ENCODE measurements around the gene TMEM238L.

DNA sequence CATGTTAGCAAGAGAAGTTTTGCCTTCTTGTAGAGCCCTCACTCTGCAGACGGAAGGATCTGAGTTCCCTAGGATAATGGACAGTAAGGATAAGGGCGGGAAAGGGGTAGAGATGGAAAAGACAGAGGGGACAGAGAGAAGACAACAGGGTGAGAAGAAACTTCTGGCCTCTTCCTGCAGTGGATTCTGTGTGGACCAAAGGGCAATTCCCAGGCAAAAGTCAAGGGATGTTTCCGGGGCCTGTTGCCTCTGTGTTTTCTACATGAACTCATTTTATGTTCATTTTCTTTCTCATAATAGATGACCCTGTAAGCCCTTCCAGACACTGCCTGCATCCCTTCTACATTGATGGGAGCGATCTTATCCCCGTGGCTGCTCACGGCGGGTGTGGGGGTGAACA lies 647 bp upstream of the TMEM238L start:
- TF ChIP-seq, protein P1, sequence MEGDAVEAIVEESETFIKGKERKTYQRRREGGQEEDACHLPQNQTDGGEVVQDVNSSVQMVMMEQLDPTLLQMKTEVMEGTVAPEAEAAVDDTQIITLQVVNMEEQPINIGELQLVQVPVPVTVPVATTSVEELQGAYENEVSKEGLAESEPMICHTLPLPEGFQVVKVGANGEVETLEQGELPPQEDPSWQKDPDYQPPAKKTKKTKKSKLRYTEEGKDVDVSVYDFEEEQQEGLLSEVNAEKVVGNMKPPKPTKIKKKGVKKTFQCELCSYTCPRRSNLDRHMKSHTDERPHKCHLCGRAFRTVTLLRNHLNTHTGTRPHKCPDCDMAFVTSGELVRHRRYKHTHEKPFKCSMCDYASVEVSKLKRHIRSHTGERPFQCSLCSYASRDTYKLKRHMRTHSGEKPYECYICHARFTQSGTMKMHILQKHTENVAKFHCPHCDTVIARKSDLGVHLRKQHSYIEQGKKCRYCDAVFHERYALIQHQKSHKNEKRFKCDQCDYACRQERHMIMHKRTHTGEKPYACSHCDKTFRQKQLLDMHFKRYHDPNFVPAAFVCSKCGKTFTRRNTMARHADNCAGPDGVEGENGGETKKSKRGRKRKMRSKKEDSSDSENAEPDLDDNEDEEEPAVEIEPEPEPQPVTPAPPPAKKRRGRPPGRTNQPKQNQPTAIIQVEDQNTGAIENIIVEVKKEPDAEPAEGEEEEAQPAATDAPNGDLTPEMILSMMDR (conservative IDR thresholded peaks at IDR 0.05; ENCODE audit: low read depth, low read length), result no peak
- TF ChIP-seq RFX5 (IDR thresholded peaks at IDR 0.05; ENCODE audit: low read depth, low read length) (no peak), POLR2A (IDR thresholded peaks at IDR 0.05; ENCODE audit: low read depth, low read length) (no peak), BHLHE40 (IDR thresholded peaks at IDR 0.05; ENCODE audit: low read depth, low read length) (no peak), CHD1 (IDR thresholded peaks at IDR 0.05; ENCODE audit: low read depth, low read length) (no peak), CEBPB (IDR thresholded peaks at IDR 0.05; ENCODE audit: low read depth, low read length) (no peak), RCOR1 (IDR thresholded peaks at IDR 0.05; ENCODE audit: insufficient replicate concordance, low read length) (no peak), FOS (IDR thresholded peaks at IDR 0.05; ENCODE audit: low read depth, low read length) (no peak), RAD21 (IDR thresholded peaks at IDR 0.05; ENCODE audit: low read length) (no peak), MAFK (IDR thresholded peaks at IDR 0.05; ENCODE audit: low read depth, low read length) (no peak)
- TF ChIP-seq, protein P2, sequence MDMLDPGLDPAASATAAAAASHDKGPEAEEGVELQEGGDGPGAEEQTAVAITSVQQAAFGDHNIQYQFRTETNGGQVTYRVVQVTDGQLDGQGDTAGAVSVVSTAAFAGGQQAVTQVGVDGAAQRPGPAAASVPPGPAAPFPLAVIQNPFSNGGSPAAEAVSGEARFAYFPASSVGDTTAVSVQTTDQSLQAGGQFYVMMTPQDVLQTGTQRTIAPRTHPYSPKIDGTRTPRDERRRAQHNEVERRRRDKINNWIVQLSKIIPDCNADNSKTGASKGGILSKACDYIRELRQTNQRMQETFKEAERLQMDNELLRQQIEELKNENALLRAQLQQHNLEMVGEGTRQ (IDR thresholded peaks at IDR 0.05; ENCODE audit: low read depth, low read length), result no peak
- TF ChIP-seq, protein P3, sequence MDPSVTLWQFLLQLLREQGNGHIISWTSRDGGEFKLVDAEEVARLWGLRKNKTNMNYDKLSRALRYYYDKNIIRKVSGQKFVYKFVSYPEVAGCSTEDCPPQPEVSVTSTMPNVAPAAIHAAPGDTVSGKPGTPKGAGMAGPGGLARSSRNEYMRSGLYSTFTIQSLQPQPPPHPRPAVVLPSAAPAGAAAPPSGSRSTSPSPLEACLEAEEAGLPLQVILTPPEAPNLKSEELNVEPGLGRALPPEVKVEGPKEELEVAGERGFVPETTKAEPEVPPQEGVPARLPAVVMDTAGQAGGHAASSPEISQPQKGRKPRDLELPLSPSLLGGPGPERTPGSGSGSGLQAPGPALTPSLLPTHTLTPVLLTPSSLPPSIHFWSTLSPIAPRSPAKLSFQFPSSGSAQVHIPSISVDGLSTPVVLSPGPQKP (IDR thresholded peaks at IDR 0.05; ENCODE audit: borderline replicate concordance, low read depth, low read length), result no peak

Measured in IMR-90 (cell line).